GM21717 (cell line): Measurements from ENCODE around the gene RNMT.
"Not testable (repeated sequence)": the region's sequence is repeated elsewhere in the genome, so short reads cannot be mapped to it uniquely, and the experiment has no call there.

ENCODE experiments used
- ATAC-seq: cut with Tn5 transposase; IDR thresholded peaks from one replicate; pipeline ENCODE4 v1.9.1; 2021; ENCODE audit warnings: mild to moderate bottlenecking, moderate library complexity; ENCODE audit not compliant: unreplicated experiment

Gene RNMT

GRCh38 chr18:13730481-13730880, 4.0 kb downstream of the RNMT start:
- no peak for ATAC-seq

GRCh38 chr18:13735681-13736080, 9.2 kb downstream of the RNMT start:
- no peak for ATAC-seq

DNA sequence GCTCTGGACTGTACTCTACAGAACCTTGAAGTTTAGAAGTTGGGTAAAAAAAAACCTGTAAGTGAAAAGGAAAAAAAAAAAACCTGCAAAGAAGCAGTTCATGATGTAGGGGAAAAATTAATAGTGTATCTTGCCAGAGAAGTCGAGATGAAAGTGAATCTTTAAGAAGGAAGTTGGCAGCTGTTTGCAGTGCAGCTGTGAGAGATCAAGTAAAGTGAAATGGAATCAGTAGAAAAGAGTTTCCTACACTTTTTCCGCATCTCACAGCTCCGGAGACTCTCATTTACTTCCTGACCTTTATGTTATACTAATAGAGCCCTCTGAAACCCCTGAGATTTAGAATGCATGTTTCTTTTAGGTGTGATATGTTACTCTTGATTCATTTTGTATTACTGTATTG, 19.2 kb downstream of the RNMT start:
- no peak for ATAC-seq

DNA sequence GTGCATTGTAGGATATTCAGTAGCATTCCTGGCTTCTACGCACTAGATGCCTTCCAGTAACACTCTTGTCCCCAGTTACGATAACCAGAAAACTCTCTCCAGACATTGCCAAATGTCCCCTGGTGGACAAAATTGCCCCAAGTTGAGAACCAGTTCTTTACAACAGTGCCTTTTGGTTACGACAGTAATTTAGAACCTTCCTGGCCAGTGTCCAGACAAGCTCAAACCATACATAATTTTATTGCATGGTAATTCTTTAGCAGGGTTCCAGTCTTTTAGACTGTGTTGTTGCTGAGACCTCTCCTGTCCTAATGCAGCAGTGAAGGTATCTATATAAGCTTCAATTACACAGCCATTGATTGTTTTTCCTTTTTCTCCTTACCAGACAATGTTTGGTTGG, 20.2 kb downstream of the RNMT start:
- ATAC-seq = no peak

- ATAC-seq = not testable (repeated sequence)
These were observed 25.1 kb downstream of the RNMT start for GRCh38 chr18:13751599-13751998.

DNA sequence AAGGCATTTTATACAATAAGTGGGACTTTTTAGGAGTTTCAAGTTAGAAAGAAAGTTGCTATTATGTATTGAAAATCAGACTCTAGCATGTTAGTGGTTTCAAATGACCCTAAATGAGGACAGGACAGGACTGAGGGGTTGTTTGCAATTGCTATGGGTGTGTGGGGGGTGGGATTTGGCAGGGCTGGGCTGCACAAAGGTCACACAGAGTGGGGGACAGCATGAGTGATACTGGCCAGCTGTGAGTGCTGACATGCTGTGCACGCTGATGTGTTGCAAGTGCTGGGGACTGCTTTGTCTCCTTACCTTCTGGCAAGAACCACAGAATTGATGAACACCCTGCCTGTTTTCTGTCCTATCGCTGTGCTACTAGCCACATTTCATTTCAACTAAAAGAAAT, 29.8 kb downstream of the RNMT start:
- ATAC-seq = no peak

DNA sequence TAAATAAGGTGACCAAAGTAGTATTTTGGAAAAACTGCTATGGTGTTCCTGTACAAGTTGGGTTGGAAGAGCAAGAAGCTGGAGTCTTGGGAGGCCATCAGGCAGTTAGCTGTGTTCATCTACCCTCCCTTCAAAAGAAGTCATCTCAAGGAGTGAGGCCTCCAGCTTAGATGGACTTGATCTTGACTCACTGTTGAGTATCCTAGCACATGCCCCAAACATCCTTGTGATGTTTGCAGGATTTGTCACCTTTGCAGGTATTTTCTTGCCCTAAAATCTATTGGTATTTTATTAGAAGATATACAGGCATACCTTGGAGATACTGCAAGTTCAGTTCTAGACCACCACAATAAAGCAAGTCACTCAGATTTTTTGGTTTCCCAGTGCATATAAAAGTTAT, 30.2 kb downstream of the RNMT start:
- ATAC-seq = no peak

DNA sequence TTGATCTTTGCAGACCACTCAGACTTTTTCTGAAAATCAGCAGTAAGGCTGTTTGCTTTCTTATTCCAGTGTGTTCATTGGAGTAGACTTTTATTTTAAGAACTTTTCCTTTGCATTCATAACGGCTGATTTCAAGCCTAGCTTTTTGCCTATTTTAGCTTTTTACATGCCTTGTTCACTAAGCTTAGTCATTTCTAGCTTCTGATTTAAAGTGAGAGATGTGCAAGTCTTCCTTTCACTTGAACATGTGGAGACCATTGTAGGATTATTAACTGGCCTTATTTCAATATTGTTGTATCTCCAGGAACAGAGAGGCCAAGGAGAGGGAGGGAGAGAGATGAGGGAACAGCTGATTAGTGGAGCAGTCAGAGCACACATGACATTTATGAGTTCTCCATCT, 32.1 kb downstream of the RNMT start:
- no peak for ATAC-seq

- ATAC-seq = no peak
These were observed 33.6 kb downstream of the RNMT start for GRCh38 chr18:13760047-13760446.

GRCh38 chr18:13762690-13763439, 36.4 kb downstream of the RNMT start:
- no peak for ATAC-seq

- no peak for ATAC-seq
These were observed 48.6 kb downstream of the RNMT start for GRCh38 chr18:13775058-13775457.

DNA sequence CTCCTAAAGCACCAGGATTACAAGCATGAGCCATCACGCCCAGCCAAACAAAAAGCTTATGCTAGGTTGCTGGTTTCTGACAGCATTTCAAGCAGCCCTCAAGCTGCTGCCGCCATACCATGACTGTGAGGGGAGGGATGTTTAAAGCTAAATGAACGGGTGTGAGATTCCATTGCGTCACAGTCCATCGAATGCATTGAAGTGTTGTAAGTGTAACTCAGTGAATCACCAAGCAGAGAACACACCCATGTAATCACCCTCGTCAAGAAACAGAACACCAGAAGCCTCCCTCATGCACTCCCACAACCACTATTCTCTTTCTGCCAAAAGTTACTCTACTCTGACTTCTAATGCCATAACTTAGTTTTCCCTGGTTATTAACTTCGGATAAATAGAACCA, 64.7 kb downstream of the RNMT start:
- no peak for ATAC-seq

GRCh38 chr18:13793819-13794218, 67.3 kb downstream of the RNMT start:
- no peak for ATAC-seq

DNA sequence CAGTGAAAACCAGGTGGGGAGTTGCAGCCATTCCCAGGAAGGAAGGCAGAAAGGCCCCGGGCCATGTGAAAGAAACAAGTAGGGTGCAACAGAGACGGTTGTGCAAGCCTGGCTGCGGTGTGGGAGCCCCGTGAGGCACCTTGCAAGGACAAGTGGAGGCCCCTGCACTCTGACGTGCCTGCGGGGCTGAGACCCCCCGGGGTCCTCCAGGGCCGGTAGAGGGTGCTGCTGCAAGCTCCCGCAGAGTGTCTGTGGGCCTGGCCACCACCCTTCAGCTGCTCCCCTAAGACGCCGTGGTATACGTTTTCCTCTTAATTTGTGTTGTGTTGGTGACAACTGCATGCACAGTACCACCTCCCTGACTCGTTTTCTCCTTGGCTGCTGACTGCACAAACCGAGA, 70.0 kb downstream of the RNMT start:
- no peak for ATAC-seq

DNA sequence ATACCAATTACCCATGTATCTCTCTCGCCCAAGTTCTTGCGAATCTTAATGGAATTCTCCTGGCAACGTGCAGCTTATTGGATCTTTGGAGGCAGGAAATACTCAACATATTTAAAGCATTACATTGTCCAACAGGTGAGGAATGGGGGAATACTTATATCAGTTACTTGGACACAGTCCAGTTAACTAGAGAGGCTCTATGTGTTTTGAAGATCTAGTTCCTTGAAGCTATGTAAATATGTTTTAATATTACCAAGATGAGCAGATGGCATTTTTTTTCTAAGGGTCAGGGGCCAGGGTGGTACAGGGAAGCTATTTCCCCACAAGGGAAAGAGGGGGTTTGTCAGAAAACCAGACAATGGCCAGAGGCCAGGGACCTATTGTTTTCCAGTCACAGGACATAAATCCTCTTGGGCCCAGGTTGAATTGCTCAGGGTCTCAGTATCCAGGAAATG, 70.7 kb downstream of the RNMT start:
- ATAC-seq = no peak

- ATAC-seq = no peak
These were observed 72.9 kb downstream of the RNMT start for GRCh38 chr18:13799396-13799795.

- ATAC-seq = no peak
These were observed 74.2 kb downstream of the RNMT start for GRCh38 chr18:13800505-13801259.

- ATAC-seq = no peak
These were observed 74.8 kb downstream of the RNMT start for GRCh38 chr18:13801260-13801601.

DNA sequence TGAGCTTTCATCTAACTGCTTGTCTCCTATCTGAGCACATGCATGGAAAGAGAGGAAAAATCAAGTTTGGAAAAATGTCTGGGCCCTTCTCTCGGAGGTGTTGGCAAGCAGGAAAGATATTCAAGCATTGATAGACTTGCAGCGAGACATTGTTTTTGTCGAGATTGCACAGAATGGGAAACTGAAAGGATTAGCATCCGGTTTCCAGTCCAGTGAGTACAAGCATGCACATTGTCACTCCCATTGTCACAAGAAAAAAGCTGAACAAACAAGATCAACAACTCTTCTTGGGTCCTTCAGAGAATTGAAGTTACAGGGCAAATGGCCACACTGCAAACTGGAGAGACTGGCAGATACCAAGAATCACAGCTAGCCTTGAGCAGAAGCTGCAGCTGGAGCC, 77.8 kb downstream of the RNMT start:
- no peak for ATAC-seq

GRCh38 chr18:13808294-13809042, 82.0 kb downstream of the RNMT start:
- ATAC-seq = no peak

- ATAC-seq = no peak
These were observed 82.6 kb downstream of the RNMT start for GRCh38 chr18:13809043-13809430.
